GM19240 (cell line): ENCODE measurements around the gene PLD1.
"Not testable (repeated sequence)": the region's sequence is repeated elsewhere in the genome, so short reads cannot be mapped to it uniquely, and the experiment has no call there.

ENCODE experiments used
- DNase-seq: peaks from one replicate; pipeline ENCODE4 v3.0.0; 2011; ENCODE audit warnings: low spot score; ENCODE audit not compliant: insufficient read length

The PLD1 gene

DNA sequence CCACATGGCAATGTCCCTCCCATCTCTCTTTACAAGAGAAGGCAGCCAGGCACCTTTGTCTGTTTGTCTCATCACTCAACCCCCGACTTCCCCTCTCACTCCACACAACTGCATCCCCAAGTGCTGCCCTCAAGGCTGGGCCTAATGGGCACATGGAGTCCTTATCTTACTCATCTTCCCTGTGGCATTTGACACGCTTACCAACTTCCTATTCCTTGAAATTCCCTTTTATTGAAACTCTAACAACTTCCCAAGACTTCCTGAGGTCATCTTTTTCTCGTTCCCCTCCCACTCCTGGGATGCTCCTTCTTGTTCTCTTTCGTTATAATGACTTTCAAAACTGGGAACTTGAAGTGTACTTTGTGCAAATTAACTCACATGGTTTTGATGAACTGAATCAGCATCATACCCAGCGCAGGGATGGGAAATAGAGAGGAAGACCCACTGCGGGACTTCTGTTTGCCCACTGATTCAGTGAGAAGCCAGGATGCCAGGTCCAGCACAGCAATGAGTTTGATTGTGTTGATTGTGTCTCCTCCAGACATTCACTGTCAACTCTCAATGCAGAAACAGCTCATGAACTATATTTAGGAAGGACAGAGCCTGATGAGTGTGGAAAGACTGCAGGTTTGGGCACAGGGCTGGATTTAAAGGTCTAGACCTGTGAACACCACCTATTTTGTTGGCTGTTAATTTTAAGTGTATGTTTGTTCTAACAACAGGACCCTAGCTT lies 245.4 kb downstream of the PLD1 start:
- no peak for DNase-seq

DNA sequence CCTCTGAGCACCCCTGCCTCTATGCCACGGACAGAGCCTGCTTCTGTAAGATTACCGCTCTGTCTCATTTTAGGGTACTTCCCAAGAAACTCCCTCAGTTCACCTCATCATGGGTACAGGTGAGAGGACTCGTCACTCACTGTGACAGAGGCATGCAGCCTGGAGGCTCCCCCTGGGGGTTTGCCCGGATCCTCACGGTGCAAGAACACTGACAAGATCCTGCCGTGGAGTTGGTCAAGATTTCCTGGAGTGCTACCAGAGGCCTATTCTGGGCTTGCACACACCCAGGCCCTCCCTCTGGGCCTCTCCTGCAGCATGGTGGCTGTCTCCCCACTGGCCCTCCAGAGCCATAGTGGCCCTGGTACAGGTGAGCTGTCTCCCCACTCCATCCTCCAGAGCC lies 247.0 kb downstream of the PLD1 start:
- DNase-seq, result no peak

GRCh38 chr3:171562459-171562858 lies 247.8 kb downstream of the PLD1 start:
- not testable (repeated sequence) for DNase-seq

DNA sequence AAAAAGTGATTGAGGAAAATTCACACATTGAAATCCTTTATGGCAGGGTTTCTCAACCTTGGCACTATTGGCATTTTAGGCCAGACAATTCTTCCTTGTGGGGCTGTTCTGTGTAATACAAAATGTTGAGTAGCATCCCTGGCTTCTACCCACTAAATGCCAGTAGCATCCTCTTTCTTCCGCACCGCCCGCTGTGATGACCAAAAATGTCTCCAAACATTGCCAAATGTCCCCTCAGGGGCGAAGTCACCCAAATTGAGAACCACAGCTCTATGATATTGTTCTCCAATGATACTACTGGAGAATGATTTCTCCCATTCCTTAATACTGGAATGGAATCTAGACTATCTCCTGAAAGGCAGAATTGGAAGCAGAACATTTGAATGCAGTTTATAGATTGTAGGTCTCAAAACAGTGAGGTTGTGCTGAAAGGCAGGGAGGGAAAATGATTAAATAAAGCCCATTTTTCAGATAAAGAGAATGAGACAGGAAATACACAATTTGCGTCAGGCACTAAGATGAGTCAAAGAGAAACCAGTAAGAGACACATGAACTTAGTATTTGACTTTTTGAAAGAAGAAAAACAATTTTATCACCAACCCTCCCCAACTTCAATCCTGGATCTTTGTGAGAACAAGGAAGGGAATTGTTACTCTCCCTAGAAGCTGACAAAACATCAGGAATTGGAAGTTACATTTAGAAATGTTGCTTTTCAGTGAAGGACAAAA lies 248.5 kb downstream of the PLD1 start:
- no peak for DNase-seq

DNA sequence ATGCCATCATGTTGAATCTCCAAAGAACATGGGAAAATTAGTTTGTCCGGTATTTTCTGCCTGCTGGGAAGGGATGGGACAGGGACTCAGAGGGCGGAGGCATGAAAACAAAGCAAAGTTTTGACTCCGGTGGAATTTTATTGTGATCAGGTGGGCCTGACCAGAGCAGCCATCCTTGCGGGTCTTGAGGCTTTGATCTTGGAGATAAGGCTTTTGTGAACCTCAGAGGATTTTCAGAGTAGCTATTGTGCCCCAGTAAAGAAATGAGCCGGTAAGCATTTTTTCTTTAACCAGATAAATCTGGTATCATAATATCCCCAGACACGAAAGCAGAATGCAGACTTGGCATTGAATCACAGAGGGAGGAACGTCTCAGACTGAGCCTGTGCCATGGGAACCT lies 250.7 kb downstream of the PLD1 start:
- no peak for DNase-seq

DNA sequence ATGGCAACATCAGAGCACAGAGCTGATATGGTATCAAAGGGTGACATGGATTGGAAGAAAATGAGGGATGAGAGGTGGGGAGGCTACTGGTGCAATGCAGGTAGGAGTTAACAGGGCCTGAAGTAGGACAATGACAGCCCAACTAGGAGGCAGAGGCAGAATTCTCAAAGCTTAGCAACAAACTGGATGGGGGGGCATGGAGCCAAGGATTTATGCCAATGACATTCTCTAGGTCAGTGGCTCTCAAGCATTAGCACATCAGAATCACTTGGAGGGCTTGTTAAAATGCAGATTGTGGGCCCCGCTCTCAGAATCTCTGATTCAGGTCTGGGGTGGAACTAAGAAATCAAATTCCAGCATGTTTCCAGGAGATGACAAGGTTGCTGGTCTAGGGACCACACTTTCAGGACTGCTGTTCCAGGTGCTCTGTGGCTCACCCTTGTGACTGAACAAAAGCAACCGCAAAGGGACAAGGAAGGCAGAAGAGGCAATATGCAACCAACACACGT lies 252.0 kb downstream of the PLD1 start:
- no peak for DNase-seq

DNA sequence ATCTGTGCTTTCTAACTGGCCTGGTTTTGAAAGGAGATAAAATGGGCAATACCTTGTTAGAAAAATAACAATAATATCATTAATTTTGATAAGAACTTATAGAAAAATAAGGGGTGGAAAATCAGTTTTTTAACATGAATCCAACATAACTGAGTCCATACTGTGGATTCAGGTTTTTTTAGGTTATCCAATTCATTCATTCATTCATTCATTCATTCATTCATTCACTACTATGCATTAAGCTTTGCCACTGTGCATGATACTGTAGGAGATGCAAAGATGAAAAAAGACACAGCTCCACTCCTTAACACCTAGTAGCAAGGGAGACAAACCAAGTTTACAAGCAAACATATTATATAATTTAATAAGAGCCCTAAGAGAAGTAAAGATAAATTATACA lies 253.1 kb downstream of the PLD1 start:
- DNase-seq, result no peak

GRCh38 chr3:171556574-171557145 lies 253.6 kb downstream of the PLD1 start:
- no peak for DNase-seq

GRCh38 chr3:171556148-171556547 lies 254.1 kb downstream of the PLD1 start:
- DNase-seq, result no peak

GRCh38 chr3:171553086-171553485 lies 257.2 kb downstream of the PLD1 start:
- no peak for DNase-seq

DNA sequence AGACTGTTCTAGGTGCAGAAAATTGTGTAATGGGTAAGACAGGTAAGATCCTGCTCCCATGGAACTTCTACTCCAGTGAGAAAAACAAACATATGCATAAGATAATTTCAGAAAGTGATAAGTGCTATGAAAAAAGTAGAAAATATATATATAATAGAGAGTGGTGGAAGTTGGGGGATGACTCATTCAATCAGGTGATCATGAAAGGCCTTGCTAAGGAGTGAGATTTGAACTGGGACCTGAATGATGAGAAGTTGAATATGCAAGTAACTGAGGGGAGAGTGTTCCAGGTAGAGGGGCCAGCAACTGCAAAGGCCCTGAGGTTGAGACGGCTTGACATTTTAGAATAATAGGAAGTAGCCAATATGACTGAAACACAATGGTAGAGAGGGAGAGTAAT lies 257.8 kb downstream of the PLD1 start:
- no peak for DNase-seq

GRCh38 chr3:171551296-171551695 lies 259.0 kb downstream of the PLD1 start:
- DNase-seq, result no peak
